ENCODE results near the gene SUSD6. TPM values are rescaled to one million over a fixed set of nuclear protein-coding genes. Genes with fewer than 3 reads are reported as not detected.

Gene SUSD6
- total and polyA plus RNA-seq, 2 experiments from 2014 or later, result 2.8 to 3.4 TPM

- no peak overlapping the region for H3K4me2 ChIP-seq
- Mint-ChIP-seq H3K27ac (no peak overlapping the region), H3K36me3 (ENCODE audit: low read depth) (no peaks in the 10 kb centered on the region), H3K27me3 (ENCODE audit: insufficient read depth, low read depth, poor library complexity) (no peaks in the 10 kb centered on the region), H3K4me1 (peaks cover 14% of the 10 kb centered on the region), H3K4me3 (no peak overlapping the region), H3K9me3 (no peaks in the 10 kb centered on the region)
- H3K79me2 ChIP-seq (replicated peaks; ENCODE audit: insufficient read depth), result no peaks in the 10 kb centered on the region
- H3K27me3 ChIP-seq (ENCODE audit: insufficient read depth), result no peaks in the 10 kb centered on the region
- H3K4me3 ChIP-seq, result no peak overlapping the region
- no peaks in the 10 kb centered on the region for H3F3A ChIP-seq (replicated peaks; ENCODE audit: low read depth)
- H3K27ac ChIP-seq (ENCODE audit: low read depth), result no peak overlapping the region
- ATAC-seq (no peak), DNase-seq (ENCODE audit: low spot score) (no peak)
- H3K36me3 ChIP-seq (ENCODE audit: insufficient read depth), result no peaks in the 10 kb centered on the region
- TF ChIP-seq EZH2phosphoT487 (IDR thresholded peaks at IDR 0.05; ENCODE audit: unreplicated experiment), result no peak
- TF ChIP-seq NANOG (IDR thresholded peaks at IDR 0.05; ENCODE audit: borderline replicate concordance), result no peak
- TF ChIP-seq CREB1 (CRISPR knock-in tag; IDR thresholded peaks at IDR 0.05; ENCODE audit: low read depth), result no peak
- no peak for TF ChIP-seq STAT1 (IDR thresholded peaks at IDR 0.05; ENCODE audit: unreplicated experiment)
- TF ChIP-seq EZH2 (IDR thresholded peaks at IDR 0.05; ENCODE audit: low read depth, unreplicated experiment), result no peak
- TF ChIP-seq ZNF331 (CRISPR knock-in tag; IDR thresholded peaks at IDR 0.05; ENCODE audit: low read depth), result no peak
- no peaks in the 10 kb centered on the region for H3K4me1 ChIP-seq (ENCODE audit: insufficient read depth)
- no peak overlapping the region for H2AFZ ChIP-seq
- H4K20me1 ChIP-seq (replicated peaks; ENCODE audit: insufficient read depth), result no peaks in the 10 kb centered on the region; the same call in 1 of the 2 replicates
- no peaks in the 10 kb centered on the region for H3K9me2 ChIP-seq (ENCODE audit: insufficient read depth)
Observed at GRCh38 chr14:69619012-69619411, 7.6 kb downstream of the SUSD6 start.

GRCh38 chr14:69620211-69620611, 8.8 kb downstream of the SUSD6 start:
- Mint-ChIP-seq H3K4me1 (peaks cover 14% of the 10 kb centered on the region), H3K27ac (no peak overlapping the region), H3K9me3 (no peaks in the 10 kb centered on the region), H3K4me3 (no peak overlapping the region), H3K36me3 (ENCODE audit: low read depth) (no peaks in the 10 kb centered on the region), H3K27me3 (ENCODE audit: insufficient read depth, low read depth, poor library complexity) (no peaks in the 10 kb centered on the region)
- DNase-seq (ENCODE audit: low spot score) (no peak), ATAC-seq (no peak)
- H3K9me2 ChIP-seq (ENCODE audit: insufficient read depth), result no peaks in the 10 kb centered on the region
- H2AFZ ChIP-seq, result no peak overlapping the region
- TF ChIP-seq REST (IDR thresholded peaks at IDR 0.05; ENCODE audit: unreplicated experiment) (no peak), ZNF462 (CRISPR knock-in tag; IDR thresholded peaks at IDR 0.05) (no peak)
- H3K4me3 ChIP-seq, result no peak overlapping the region
- no peaks in the 10 kb centered on the region for H3K36me3 ChIP-seq (ENCODE audit: insufficient read depth)
- H4K20me1 ChIP-seq (replicated peaks; ENCODE audit: insufficient read depth), result no peaks in the 10 kb centered on the region; the same call in 1 of the 2 replicates
- no peaks in the 10 kb centered on the region for H3K79me2 ChIP-seq (replicated peaks; ENCODE audit: insufficient read depth)
- H3F3A ChIP-seq (replicated peaks; ENCODE audit: low read depth), result no peaks in the 10 kb centered on the region
- H3K4me1 ChIP-seq (ENCODE audit: insufficient read depth), result no peaks in the 10 kb centered on the region
- no peak overlapping the region for H3K4me2 ChIP-seq
- no peak overlapping the region for H3K27ac ChIP-seq (ENCODE audit: low read depth)
- H3K27me3 ChIP-seq (ENCODE audit: insufficient read depth), result no peaks in the 10 kb centered on the region

Measured in GM23338 (cell line).